ENCODE results near the gene KCNH1.

Gene KCNH1

GRCh38 chr1:210790196-210790595, 343.8 kb downstream of the KCNH1 start:
- DNase-seq, result no peak

GRCh38 chr1:210787800-210788199, 346.1 kb downstream of the KCNH1 start:
- DNase-seq, result no peak

- no peak for DNase-seq
Measured at GRCh38 chr1:210786546-210786945, 347.4 kb downstream of the KCNH1 start.

GRCh38 chr1:210783925-210784324, 350.0 kb downstream of the KCNH1 start:
- no peak for DNase-seq

GRCh38 chr1:210781652-210782051, 352.3 kb downstream of the KCNH1 start:
- DNase-seq, result no peak

- DNase-seq, result no peak
Measured at GRCh38 chr1:210779269-210779668, 354.7 kb downstream of the KCNH1 start.

- no peak for DNase-seq
Measured at GRCh38 chr1:210777914-210778313, 356.0 kb downstream of the KCNH1 start.

- no peak for DNase-seq
Measured at GRCh38 chr1:210776712-210777111, 357.2 kb downstream of the KCNH1 start.

GRCh38 chr1:210775289-210775688, 358.7 kb downstream of the KCNH1 start:
- no peak for DNase-seq

GRCh38 chr1:210773450-210773849, 360.5 kb downstream of the KCNH1 start:
- no peak for DNase-seq

- DNase-seq, result no peak
Measured at GRCh38 chr1:210771131-210771530, 362.8 kb downstream of the KCNH1 start.

- no peak for DNase-seq
Measured at GRCh38 chr1:210770396-210770984, 363.5 kb downstream of the KCNH1 start.

- DNase-seq, result no peak
Measured at GRCh38 chr1:210769473-210769872, 364.5 kb downstream of the KCNH1 start.

- DNase-seq, result no peak
Measured at GRCh38 chr1:210764536-210764935, 369.4 kb downstream of the KCNH1 start.

GRCh38 chr1:210758761-210759160, 375.2 kb downstream of the KCNH1 start:
- DNase-seq, result no peak

- DNase-seq, result no peak
Measured at GRCh38 chr1:210758261-210758660, 375.7 kb downstream of the KCNH1 start.

GRCh38 chr1:210757677-210758076, 376.3 kb downstream of the KCNH1 start:
- no peak for DNase-seq

- no peak for DNase-seq
Measured at GRCh38 chr1:210755991-210756659, 377.8 kb downstream of the KCNH1 start.

GRCh38 chr1:210754878-210755665, 378.9 kb downstream of the KCNH1 start:
- no peak for DNase-seq

GRCh38 chr1:210751911-210752310, 382.0 kb downstream of the KCNH1 start:
- no peak for DNase-seq

GRCh38 chr1:210750468-210750867, 383.5 kb downstream of the KCNH1 start:
- no peak for DNase-seq

GRCh38 chr1:210748796-210749195, 385.2 kb downstream of the KCNH1 start:
- no peak for DNase-seq

- no peak for DNase-seq
Measured at GRCh38 chr1:210747890-210748289, 386.1 kb downstream of the KCNH1 start.

- DNase-seq, result no peak
Measured at GRCh38 chr1:210747112-210747511, 386.8 kb downstream of the KCNH1 start.
